ENCODE measurements around the gene C12orf43. TPM values are rescaled to one million over a fixed set of nuclear protein-coding genes. Genes with fewer than 3 reads are reported as not detected.

Gene C12orf43
- total RNA-seq, 1 donor from 2014 or later: 25.8 TPM

DNA sequence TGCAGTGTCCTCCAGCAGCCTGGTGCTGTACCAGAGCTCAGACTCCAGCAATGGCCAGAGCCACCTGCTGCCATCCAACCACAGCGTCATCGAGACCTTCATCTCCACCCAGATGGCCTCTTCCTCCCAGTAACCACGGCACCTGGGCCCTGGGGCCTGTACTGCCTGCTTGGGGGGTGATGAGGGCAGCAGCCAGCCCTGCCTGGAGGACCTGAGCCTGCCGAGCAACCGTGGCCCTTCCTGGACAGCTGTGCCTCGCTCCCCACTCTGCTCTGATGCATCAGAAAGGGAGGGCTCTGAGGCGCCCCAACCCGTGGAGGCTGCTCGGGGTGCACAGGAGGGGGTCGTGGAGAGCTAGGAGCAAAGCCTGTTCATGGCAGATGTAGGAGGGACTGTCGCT lies 15.2 kb downstream of the C12orf43 start:
- TF ChIP-seq, protein P1, sequence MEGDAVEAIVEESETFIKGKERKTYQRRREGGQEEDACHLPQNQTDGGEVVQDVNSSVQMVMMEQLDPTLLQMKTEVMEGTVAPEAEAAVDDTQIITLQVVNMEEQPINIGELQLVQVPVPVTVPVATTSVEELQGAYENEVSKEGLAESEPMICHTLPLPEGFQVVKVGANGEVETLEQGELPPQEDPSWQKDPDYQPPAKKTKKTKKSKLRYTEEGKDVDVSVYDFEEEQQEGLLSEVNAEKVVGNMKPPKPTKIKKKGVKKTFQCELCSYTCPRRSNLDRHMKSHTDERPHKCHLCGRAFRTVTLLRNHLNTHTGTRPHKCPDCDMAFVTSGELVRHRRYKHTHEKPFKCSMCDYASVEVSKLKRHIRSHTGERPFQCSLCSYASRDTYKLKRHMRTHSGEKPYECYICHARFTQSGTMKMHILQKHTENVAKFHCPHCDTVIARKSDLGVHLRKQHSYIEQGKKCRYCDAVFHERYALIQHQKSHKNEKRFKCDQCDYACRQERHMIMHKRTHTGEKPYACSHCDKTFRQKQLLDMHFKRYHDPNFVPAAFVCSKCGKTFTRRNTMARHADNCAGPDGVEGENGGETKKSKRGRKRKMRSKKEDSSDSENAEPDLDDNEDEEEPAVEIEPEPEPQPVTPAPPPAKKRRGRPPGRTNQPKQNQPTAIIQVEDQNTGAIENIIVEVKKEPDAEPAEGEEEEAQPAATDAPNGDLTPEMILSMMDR (conservative IDR thresholded peaks at IDR 0.05): no peak
- peaks cover 7% of the 10 kb centered on the region for H3K36me3 Mint-ChIP-seq (ENCODE audit: low read depth)
- no peaks in the 10 kb centered on the region for H3K9me3 Mint-ChIP-seq
- no peaks in the 10 kb centered on the region for H3K27me3 Mint-ChIP-seq (ENCODE audit: low read depth)
- H3K4me3 Mint-ChIP-seq: no peak overlapping the region
- no peaks in the 10 kb centered on the region for H3K4me1 Mint-ChIP-seq
- no peak for DNase-seq (ENCODE audit: low read depth, low spot score)
- H3K27ac Mint-ChIP-seq (ENCODE audit: unreplicated experiment): no peak overlapping the region

GRCh38 chr12:121000530-121000929 lies 15.8 kb downstream of the C12orf43 start:
- no peak for DNase-seq (ENCODE audit: low read depth, low spot score)
- TF ChIP-seq, protein P1 (conservative IDR thresholded peaks at IDR 0.05): no peak
- H3K27me3 Mint-ChIP-seq (ENCODE audit: low read depth): peaks cover 3% of the 10 kb centered on the region

DNA sequence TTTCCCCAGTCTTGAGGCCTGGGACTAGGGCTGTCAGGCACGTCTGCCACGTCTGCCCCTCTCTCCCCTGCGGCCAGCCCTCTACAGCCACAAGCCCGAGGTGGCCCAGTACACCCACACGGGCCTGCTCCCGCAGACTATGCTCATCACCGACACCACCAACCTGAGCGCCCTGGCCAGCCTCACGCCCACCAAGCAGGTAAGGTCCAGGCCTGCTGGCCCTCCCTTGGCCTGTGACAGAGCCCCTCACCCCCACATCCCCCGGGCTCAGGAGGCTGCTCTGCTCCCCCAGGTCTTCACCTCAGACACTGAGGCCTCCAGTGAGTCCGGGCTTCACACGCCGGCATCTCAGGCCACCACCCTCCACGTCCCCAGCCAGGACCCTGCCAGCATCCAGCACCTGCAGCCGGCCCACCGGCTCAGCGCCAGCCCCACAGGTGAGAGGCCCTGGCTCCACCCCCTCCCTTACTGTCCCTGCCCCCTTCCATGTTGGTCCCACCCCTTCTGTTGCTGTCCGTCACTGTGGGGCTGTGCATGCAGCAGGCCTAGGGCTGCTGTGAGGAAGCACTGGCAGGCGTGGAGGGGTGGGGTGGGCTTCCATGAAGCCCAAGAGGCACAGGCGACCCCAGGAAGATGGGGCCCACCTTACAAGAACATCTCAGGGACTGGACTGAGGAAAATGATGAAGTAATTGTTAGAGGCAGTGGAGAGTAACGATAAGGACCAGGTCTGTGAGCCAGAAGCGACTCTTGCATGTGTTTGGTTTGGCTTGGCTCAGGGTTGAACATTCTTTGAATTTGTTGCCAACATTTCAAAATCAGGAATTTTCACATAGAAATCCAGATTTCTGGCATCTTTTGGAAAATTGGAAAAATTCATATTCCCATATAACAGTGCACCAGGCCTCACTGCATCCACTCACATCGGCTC lies 16.8 kb downstream of the C12orf43 start:
- DNase-seq (ENCODE audit: low read depth, low spot score): no peak
- peaks cover 3% of the 10 kb centered on the region for H3K36me3 Mint-ChIP-seq (ENCODE audit: low read depth)
- H3K9me3 Mint-ChIP-seq: peaks cover 12% of the 10 kb centered on the region
- H3K27ac Mint-ChIP-seq (ENCODE audit: unreplicated experiment): no peak overlapping the region
- H3K4me1 Mint-ChIP-seq: no peaks in the 10 kb centered on the region
- H3K27me3 Mint-ChIP-seq (ENCODE audit: low read depth): peaks cover 5% of the 10 kb centered on the region
- H3K4me3 Mint-ChIP-seq: no peak overlapping the region
- TF ChIP-seq, protein P1 (conservative IDR thresholded peaks at IDR 0.05): no peak

More at GRCh38 chr12:121000530-121000929, 15.8 kb downstream of the C12orf43 start:
- Mint-ChIP-seq H3K36me3 (ENCODE audit: low read depth) (peaks cover 6% of the 10 kb centered on the region), H3K4me3 (no peak overlapping the region), H3K27ac (ENCODE audit: unreplicated experiment) (no peak overlapping the region), H3K9me3 (peaks cover 3% of the 10 kb centered on the region), H3K4me1 (no peaks in the 10 kb centered on the region)

DNA sequence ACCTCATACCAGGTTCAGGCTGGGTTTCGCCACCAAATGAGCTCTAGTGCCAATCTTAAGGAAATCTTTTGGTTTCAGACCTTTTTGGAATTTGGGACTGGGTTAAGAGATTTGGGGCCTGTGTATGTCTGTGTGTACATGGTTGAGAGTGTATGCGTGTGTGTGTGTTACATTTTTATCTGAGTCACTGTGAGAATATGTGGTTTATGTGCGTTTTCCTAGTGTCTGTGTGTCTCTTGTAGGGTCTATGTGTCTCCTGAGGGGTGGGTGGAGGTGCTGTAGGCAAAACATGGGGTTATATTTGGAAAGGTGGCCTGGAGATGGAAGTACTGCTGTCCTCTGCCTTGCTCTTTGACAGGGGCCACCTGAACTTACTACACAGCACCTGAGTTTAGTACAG lies 17.9 kb downstream of the C12orf43 start:
- no peaks in the 10 kb centered on the region for H3K36me3 Mint-ChIP-seq (ENCODE audit: low read depth)
- DNase-seq (ENCODE audit: low read depth, low spot score): no peak
- H3K9me3 Mint-ChIP-seq: peaks cover 12% of the 10 kb centered on the region
- TF ChIP-seq, protein P1 (conservative IDR thresholded peaks at IDR 0.05): no peak
- H3K4me3 Mint-ChIP-seq: no peak overlapping the region
- H3K27me3 Mint-ChIP-seq (ENCODE audit: low read depth): peaks cover 5% of the 10 kb centered on the region
- no peaks in the 10 kb centered on the region for H3K4me1 Mint-ChIP-seq
- H3K27ac Mint-ChIP-seq (ENCODE audit: unreplicated experiment): no peak overlapping the region

DNA sequence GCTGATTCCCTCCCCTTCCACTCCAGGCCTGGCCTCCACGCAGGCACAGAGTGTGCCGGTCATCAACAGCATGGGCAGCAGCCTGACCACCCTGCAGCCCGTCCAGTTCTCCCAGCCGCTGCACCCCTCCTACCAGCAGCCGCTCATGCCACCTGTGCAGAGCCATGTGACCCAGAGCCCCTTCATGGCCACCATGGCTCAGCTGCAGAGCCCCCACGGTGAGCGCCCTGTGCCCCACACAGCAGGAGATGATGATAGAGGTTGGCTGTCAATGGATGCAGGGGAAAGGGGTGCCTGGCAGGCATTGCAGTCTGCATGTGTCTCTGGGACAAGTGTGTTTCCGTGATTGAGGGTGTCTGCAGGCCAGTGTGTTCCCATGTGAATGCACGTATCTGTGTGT lies 18.8 kb downstream of the C12orf43 start:
- TF ChIP-seq, protein P1 (conservative IDR thresholded peaks at IDR 0.05): no peak
- Mint-ChIP-seq H3K36me3 (ENCODE audit: low read depth) (no peaks in the 10 kb centered on the region), H3K4me1 (no peaks in the 10 kb centered on the region), H3K9me3 (peaks cover 12% of the 10 kb centered on the region), H3K27ac (ENCODE audit: unreplicated experiment) (no peak overlapping the region), H3K4me3 (no peak overlapping the region), H3K27me3 (ENCODE audit: low read depth) (peaks cover 5% of the 10 kb centered on the region)
- no peak for DNase-seq (ENCODE audit: low read depth, low spot score)
